Measurements from ENCODE around the gene ACBD4. TPM values are rescaled to one million over a fixed set of nuclear protein-coding genes. Genes with fewer than 3 reads are reported as not detected.

Gene ACBD4
- total and polyA plus RNA-seq, 2 of the 13 experiments (the other 11 are each of a cell fraction or from before 2014, with no cell fraction given) = 16.1 to 26.9 TPM

DNA sequence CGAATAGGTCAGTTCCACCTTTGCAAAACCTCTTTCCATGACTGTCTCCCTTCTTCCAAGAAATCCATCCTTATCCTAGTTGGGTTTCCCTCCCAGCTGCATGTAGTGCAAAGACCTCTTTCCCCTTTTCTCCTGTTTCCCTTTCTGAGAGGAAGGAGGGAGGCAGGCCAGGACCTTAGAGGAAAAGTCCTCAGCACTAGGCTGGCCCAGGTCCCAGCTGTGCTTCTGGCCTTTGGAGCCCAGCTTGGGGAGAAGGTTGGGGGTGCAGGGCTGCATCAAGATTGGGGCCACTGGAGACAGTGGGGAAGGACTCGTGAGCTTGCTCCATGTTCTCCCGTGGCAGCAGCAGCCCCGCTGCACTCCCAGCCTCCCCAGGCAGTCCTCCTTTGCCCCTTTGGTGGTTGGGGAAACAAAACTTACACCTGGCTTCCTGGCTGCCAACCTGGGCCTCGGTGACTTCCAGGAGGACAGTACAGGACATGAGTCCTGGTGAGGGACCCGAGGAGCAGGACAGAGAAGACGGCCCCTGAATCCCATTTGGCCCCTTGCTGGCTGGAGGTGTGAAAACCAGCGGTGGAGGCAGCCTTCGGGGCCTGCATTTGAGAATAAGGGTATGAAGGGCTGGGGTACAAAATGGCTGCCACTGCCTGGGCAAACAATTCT is 26.7 kb downstream of the ACBD4 start (continued):
- TF ChIP-seq ZNF547 (CRISPR knock-in tag; IDR thresholded peaks at IDR 0.05) = no peak
- TF ChIP-seq MED1 (CRISPR knock-in tag; IDR thresholded peaks at IDR 0.05) = no peak
- no peak for TF ChIP-seq HOXA9 (CRISPR knock-in tag; IDR thresholded peaks at IDR 0.05; ENCODE audit: borderline replicate concordance)
- TF ChIP-seq SNRNP70 (IDR thresholded peaks at IDR 0.05; ENCODE audit: low read depth, low read length) = no peak
- TF ChIP-seq, protein P1, sequence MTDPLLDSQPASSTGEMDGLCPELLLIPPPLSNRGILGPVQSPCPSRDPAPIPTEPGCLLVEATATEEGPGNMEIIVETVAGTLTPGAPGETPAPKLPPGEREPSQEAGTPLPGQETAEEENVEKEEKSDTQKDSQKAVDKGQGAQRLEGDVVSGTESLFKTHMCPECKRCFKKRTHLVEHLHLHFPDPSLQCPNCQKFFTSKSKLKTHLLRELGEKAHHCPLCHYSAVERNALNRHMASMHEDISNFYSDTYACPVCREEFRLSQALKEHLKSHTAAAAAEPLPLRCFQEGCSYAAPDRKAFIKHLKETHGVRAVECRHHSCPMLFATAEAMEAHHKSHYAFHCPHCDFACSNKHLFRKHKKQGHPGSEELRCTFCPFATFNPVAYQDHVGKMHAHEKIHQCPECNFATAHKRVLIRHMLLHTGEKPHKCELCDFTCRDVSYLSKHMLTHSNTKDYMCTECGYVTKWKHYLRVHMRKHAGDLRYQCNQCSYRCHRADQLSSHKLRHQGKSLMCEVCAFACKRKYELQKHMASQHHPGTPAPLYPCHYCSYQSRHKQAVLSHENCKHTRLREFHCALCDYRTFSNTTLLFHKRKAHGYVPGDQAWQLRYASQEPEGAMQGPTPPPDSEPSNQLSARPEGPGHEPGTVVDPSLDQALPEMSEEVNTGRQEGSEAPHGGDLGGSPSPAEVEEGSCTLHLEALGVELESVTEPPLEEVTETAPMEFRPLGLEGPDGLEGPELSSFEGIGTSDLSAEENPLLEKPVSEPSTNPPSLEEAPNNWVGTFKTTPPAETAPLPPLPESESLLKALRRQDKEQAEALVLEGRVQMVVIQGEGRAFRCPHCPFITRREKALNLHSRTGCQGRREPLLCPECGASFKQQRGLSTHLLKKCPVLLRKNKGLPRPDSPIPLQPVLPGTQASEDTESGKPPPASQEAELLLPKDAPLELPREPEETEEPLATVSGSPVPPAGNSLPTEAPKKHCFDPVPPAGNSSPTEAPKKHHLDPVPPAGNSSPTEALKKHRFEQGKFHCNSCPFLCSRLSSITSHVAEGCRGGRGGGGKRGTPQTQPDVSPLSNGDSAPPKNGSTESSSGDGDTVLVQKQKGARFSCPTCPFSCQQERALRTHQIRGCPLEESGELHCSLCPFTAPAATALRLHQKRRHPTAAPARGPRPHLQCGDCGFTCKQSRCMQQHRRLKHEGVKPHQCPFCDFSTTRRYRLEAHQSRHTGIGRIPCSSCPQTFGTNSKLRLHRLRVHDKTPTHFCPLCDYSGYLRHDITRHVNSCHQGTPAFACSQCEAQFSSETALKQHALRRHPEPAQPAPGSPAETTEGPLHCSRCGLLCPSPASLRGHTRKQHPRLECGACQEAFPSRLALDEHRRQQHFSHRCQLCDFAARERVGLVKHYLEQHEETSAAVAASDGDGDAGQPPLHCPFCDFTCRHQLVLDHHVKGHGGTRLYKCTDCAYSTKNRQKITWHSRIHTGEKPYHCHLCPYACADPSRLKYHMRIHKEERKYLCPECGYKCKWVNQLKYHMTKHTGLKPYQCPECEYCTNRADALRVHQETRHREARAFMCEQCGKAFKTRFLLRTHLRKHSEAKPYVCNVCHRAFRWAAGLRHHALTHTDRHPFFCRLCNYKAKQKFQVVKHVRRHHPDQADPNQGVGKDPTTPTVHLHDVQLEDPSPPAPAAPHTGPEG (CRISPR knock-in tag; IDR thresholded peaks at IDR 0.05) = no peak; the same call in 1 of the 2 replicates
- TF ChIP-seq, protein P2, sequence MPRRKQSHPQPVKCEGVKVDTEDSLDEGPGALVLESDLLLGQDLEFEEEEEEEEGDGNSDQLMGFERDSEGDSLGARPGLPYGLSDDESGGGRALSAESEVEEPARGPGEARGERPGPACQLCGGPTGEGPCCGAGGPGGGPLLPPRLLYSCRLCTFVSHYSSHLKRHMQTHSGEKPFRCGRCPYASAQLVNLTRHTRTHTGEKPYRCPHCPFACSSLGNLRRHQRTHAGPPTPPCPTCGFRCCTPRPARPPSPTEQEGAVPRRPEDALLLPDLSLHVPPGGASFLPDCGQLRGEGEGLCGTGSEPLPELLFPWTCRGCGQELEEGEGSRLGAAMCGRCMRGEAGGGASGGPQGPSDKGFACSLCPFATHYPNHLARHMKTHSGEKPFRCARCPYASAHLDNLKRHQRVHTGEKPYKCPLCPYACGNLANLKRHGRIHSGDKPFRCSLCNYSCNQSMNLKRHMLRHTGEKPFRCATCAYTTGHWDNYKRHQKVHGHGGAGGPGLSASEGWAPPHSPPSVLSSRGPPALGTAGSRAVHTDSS (CRISPR knock-in tag; conservative IDR thresholded peaks at IDR 0.05) = no peak
- TF ChIP-seq TBX3 (IDR thresholded peaks at IDR 0.05; ENCODE audit: borderline replicate concordance) = no peak
- TF ChIP-seq ZBTB1 (CRISPR knock-in tag; IDR thresholded peaks at IDR 0.05; ENCODE audit: borderline replicate concordance) = no peak
- TF ChIP-seq ZSCAN31 (CRISPR knock-in tag; IDR thresholded peaks at IDR 0.05; ENCODE audit: low read depth) = no peak
- no peak for TF ChIP-seq SRSF9 (IDR thresholded peaks at IDR 0.05; ENCODE audit: borderline replicate concordance, insufficient read depth, low read depth, low read length, poor library complexity, severe bottlenecking)
- TF ChIP-seq, protein P3, sequence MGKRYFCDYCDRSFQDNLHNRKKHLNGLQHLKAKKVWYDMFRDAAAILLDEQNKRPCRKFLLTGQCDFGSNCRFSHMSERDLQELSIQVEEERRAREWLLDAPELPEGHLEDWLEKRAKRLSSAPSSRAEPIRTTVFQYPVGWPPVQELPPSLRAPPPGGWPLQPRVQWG (CRISPR knock-in tag; IDR thresholded peaks at IDR 0.05; ENCODE audit: borderline replicate concordance, low read depth) = no peak
- no peak for TF ChIP-seq ZNF207 (IDR thresholded peaks at IDR 0.05; ENCODE audit: borderline replicate concordance)
- no peak for TF ChIP-seq SOX13 (IDR thresholded peaks at IDR 0.05)
- no peak for TF ChIP-seq SOX13 (CRISPR knock-in tag; conservative IDR thresholded peaks at IDR 0.05 in 1 of 2, IDR thresholded peaks at IDR 0.05 in 1 of 2)
- peak; percentile 60 for TF ChIP-seq AGO2 (optimal IDR thresholded peaks at IDR 0.05; ENCODE audit: low read depth, low read length)
- TF ChIP-seq, protein P4, sequence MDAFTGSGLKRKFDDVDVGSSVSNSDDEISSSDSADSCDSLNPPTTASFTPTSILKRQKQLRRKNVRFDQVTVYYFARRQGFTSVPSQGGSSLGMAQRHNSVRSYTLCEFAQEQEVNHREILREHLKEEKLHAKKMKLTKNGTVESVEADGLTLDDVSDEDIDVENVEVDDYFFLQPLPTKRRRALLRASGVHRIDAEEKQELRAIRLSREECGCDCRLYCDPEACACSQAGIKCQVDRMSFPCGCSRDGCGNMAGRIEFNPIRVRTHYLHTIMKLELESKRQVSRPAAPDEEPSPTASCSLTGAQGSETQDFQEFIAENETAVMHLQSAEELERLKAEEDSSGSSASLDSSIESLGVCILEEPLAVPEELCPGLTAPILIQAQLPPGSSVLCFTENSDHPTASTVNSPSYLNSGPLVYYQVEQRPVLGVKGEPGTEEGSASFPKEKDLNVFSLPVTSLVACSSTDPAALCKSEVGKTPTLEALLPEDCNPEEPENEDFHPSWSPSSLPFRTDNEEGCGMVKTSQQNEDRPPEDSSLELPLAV (CRISPR knock-in tag; conservative IDR thresholded peaks at IDR 0.05; ENCODE audit: low read depth) = no peak
- no peak for TF ChIP-seq ZNF468 (CRISPR knock-in tag; IDR thresholded peaks at IDR 0.05)
- no peak for TF ChIP-seq ZNF530 (CRISPR knock-in tag; IDR thresholded peaks at IDR 0.05; ENCODE audit: low read depth)
- TF ChIP-seq LCORL (IDR thresholded peaks at IDR 0.05) = no peak
- TF ChIP-seq LCORL (CRISPR knock-in tag; IDR thresholded peaks at IDR 0.05) = no peak
- no peak for TF ChIP-seq ZNF605 (CRISPR knock-in tag; IDR thresholded peaks at IDR 0.05)
